Left lung (tissue), 10 donors: ENCODE data around the gene REC8. TPM values are rescaled to one million over a fixed set of nuclear protein-coding genes. Genes with fewer than 3 reads are reported as not detected.

Experiments
- ATAC-seq: fragments of 200-7000 bp; cut with Tn5 transposase; one replicate; pipeline ENCODE4 v1.9.1; 2020; ENCODE audit warnings: moderate library complexity
- DNase-seq, 4 donors: peaks; one replicate each; pipeline ENCODE4 v3.0.0-alpha.2; 2013 to 2020
- H3K27ac ChIP-seq, 2 donors: fragments of 200-600 bp; sonication (generic) in 1 of 2; one replicate each; pipeline versions ENCODE4 v1.5.0 to v1.8.0; 2020 to 2021
- H3K27me3 ChIP-seq, 2 donors: fragments of 200-600 bp; sonication (generic) in 1 of 2; one replicate each; pipeline versions ENCODE4 v1.5.0 to v1.8.0; 2020 to 2021
- H3K36me3 ChIP-seq, 2 donors: fragments of 200-600 bp; sonication (generic) in 1 of 2; one replicate each; pipeline versions ENCODE4 v1.5.0 to v1.8.0; 2020 to 2021
- H3K4me1 ChIP-seq, 2 donors: fragments of 200-600 bp; one replicate each; pipeline ENCODE4 v1.8.0; 2021
- H3K4me3 ChIP-seq, 2 donors: fragments of 200-600 bp; sonication (generic) in 1 of 2; one replicate each; pipeline versions ENCODE4 v1.5.0 to v1.8.0; 2020 to 2021; ENCODE audit warnings: mild to moderate bottlenecking in 1 of 2
- H3K9me3 ChIP-seq, 2 donors: fragments of 200-600 bp; sonication (generic) in 1 of 2; one replicate each; pipeline versions ENCODE4 v1.5.0 to v1.8.0; 2020 to 2021
- CTCF ChIP-seq, 2 donors: fragments of 200-600 bp; sonication (generic) in 1 of 2; IDR thresholded peaks; one replicate each; pipeline versions ENCODE4 v1.5.0 to v1.8.0; 2021; ENCODE audit warnings: antibody characterized with exemption in 2 of 2
- intact Hi-C, 2 donors: fragments of 100-400 bp; cut with DNase I; formaldehyde crosslinking; loops; one replicate each; pipeline versions ENCODE4 v1.11.2 to v1.14.2; 2022
- polyA plus RNA-seq, 6 donors: library from polyadenylated mRNA; unstranded; fragments of 120-200 nt; gene quantifications; one replicate each; pipeline ENCODE4 v1.2.1, GENCODE V29; 2013; ENCODE audit not compliant: insufficient read length in 6 of 6
- total RNA-seq, 2 donors: library from RNA; stranded (reverse); fragmentation: NEBNext Ultra II Directional; extraction: Animal tissue kit (Norgen Biotek cat#: 25700); gene quantifications; one replicate each; pipeline ENCODE4 v1.2.1, GENCODE V29; 2021
- donor health status: DM: no; HTN: yes; CAD: no.
- donor health status: DM: no; HTN: no; CAD: no.

REC8 gene
- total and polyA plus RNA-seq, 8 donors, result 27.0 to 66.0 (median 42.0) TPM

GRCh38 chr14:24144451-24144850 lies 27.4 kb upstream of the REC8 start:
- DNase-seq (no peak), ATAC-seq (no peak)
- no peaks in the 10 kb centered on the region for H3K27me3 ChIP-seq
- H3K4me1 ChIP-seq, result peaks cover 24 to 60% of the 10 kb centered on the region in 2 donors
- no peak overlapping the region for H3K27ac ChIP-seq
- TF ChIP-seq CTCF (IDR thresholded peaks at IDR 0.05), result no peak
- no peak overlapping the region for H3K4me3 ChIP-seq
- intact Hi-C loops, result no loop called here
- H3K9me3 ChIP-seq, result no peaks in the 10 kb centered on the region
- H3K36me3 ChIP-seq, result peaks cover 0 to 40% of the 10 kb centered on the region in 2 donors

GRCh38 chr14:24145219-24145618 lies 26.7 kb upstream of the REC8 start:
- peaks cover 0 to 41% of the 10 kb centered on the region in 2 donors for H3K36me3 ChIP-seq
- no peak for ATAC-seq
- no peak for DNase-seq
- no peaks in the 10 kb centered on the region for H3K9me3 ChIP-seq
- peak overlapping the region in 1 of 2 donors; percentile 100 for H3K4me3 ChIP-seq
- TF ChIP-seq CTCF (IDR thresholded peaks at IDR 0.05), result no peak
- H3K27ac ChIP-seq, result peak overlapping the region; percentile 92 to 95
- H3K27me3 ChIP-seq, result no peaks in the 10 kb centered on the region
- intact Hi-C loops, result no loop called here
- peaks cover 18 to 60% of the 10 kb centered on the region in 2 donors for H3K4me1 ChIP-seq

GRCh38 chr14:24145690-24146452 lies 26.0 kb upstream of the REC8 start:
- intact Hi-C loops, result no loop called here
- ATAC-seq (no peak), DNase-seq (no peak)
- Histone ChIP-seq H3K27ac (peak overlapping the region; percentile 92 to 95), H3K36me3 (peaks cover 0 to 48% of the 10 kb centered on the region in 2 donors), H3K9me3 (no peaks in the 10 kb centered on the region), H3K4me3 (peak overlapping the region; percentile 80 to 100), H3K27me3 (no peaks in the 10 kb centered on the region), H3K4me1 (peaks cover 16 to 54% of the 10 kb centered on the region in 2 donors)
- TF ChIP-seq CTCF (IDR thresholded peaks at IDR 0.05), result no peak

GRCh38 chr14:24146453-24146977 lies 25.4 kb upstream of the REC8 start, which contains the start of gene PSME2:
Gene PSME2, minus strand, starts transcription at chr14:24146610. Its CDS starts 29 bp downstream, at chr14:24146581.
- peak within 1 kb of the TSS; percentile 92 to 95 for H3K27ac ChIP-seq
- H3K4me1 ChIP-seq, result peaks cover 16 to 52% of the 10 kb centered on the region in 2 donors
- DNase-seq (peak; percentile 92 to 98 (median 97)), ATAC-seq (peak; percentile 89)
- intact Hi-C loops, result no loop called here
- peak within 1 kb of the TSS; percentile 80 to 100 for H3K4me3 ChIP-seq
- no peaks in the 10 kb centered on the region for H3K27me3 ChIP-seq
- H3K9me3 ChIP-seq, result no peaks in the 10 kb centered on the region
- peaks cover 0 to 54% of the 10 kb centered on the region in 2 donors for H3K36me3 ChIP-seq
- no peak for TF ChIP-seq CTCF (IDR thresholded peaks at IDR 0.05)
